HepG2 (cell line): Measurements from ENCODE around the gene CCDC170. TPM values are rescaled to one million over a fixed set of nuclear protein-coding genes. Genes with fewer than 3 reads are reported as not detected.

ENCODE experiments used
- ATAC-seq: fragments of 200-7000 bp; cut with Tn5 transposase; 3 replicates; pipeline ENCODE4 v1.9.1; 2020; ENCODE audit warnings: mild to moderate bottlenecking, moderate library complexity
- BruUV-seq: library from RNA; stranded (reverse); fragments of 400-500 nt; replicated peaks from 2 replicates; lab custom pipeline; 2021; lab: Mats Ljungman, UMichigan
- CTCF ChIA-PET: fragments of 300-600 bp; formaldehyde crosslinking; extraction: SDS; loops from one replicate; lab custom pipeline; 2021; ENCODE audit warnings: low total read pairs, inconsistent platforms, low intra/inter-chr PET ratio; lab: Yijun Ruan, JAX
- POLR2A ChIA-PET: fragments of 350-600 bp; sonication (Branson Sonifier 250); formaldehyde crosslinking; loops from one replicate; lab custom pipeline; 2020; ENCODE audit warnings: antibody characterized with exemption, inconsistent platforms; lab: Yijun Ruan, JAX
- DNase-seq: peaks from one replicate; pipeline ENCODE4 v3.0.0-alpha.2; 2015; ENCODE audit warnings: low spot score
- FAIRE-seq: peaks from 3 replicates; lab custom pipeline; 2011; peaks lifted over from hg19 to GRCh38; lab: Jason Lieb, UNC
- H2AFZ ChIP-seq: one replicate; pipeline ENCODE4 v1.6.1; 2011; ENCODE audit warnings: low read length, inconsistent platforms
- H3K27ac ChIP-seq: fragments of 300-600 bp; 3 replicates; pipeline ENCODE4 v1.8.0; 2011; ENCODE audit warnings: mixed run types, mild to moderate bottlenecking, mixed read lengths, low read length, inconsistent platforms; ENCODE audit not compliant: insufficient read depth; ENCODE audit errors: extremely low read length
- H3K27me3 ChIP-seq, 2 experiments: fragments of 200-600 bp in 1 of 2; 2 replicates in 1 of 2; 3 replicates in 1 of 2; pipeline versions ENCODE4 v1.6.0 to v1.8.0; 2011; ENCODE audit warnings: low read length in 2 of 2, mild to moderate bottlenecking in 2 of 2, moderate library complexity in 2 of 2, inconsistent platforms in 1 of 2; ENCODE audit not compliant: insufficient read depth in 2 of 2, control insufficient read depth in 1 of 2
- H3K36me3 ChIP-seq, 2 experiments: fragments of 200-600 bp in 1 of 2; replicated peaks in 1 of 2; 2 replicates in 1 of 2; 3 replicates in 1 of 2; pipeline versions ENCODE4 v1.5.1 to v1.8.0; 2011; ENCODE audit warnings: low read length in 2 of 2, inconsistent platforms in 1 of 2; ENCODE audit not compliant: insufficient read depth in 2 of 2, control insufficient read depth in 1 of 2
- H3K4me1 ChIP-seq: 2 replicates; pipeline ENCODE4 v1.5.1; 2012; ENCODE audit warnings: low read length, inconsistent platforms; ENCODE audit not compliant: insufficient read depth
- H3K4me2 ChIP-seq: 2 replicates; pipeline ENCODE4 v1.6.0; 2011; ENCODE audit warnings: low read depth, low read length, inconsistent platforms
- H3K4me3 ChIP-seq, 3 experiments: fragments of 200-600 bp in 1 of 3; sonication (generic), shearing (Covaris generic) in 1 of 3; replicated peaks in 1 of 3; 2 replicates each; pipeline ENCODE4 v1.5.1; 2011 to 2016; ENCODE audit warnings: low read length in 3 of 3, inconsistent platforms in 2 of 3, low read depth in 2 of 3, mild to moderate bottlenecking in 2 of 3, control low read depth in 1 of 3, mixed read lengths in 1 of 3; ENCODE audit not compliant: insufficient read depth in 1 of 3
- H3K79me2 ChIP-seq: one replicate; pipeline ENCODE4 v1.6.1; 2011; ENCODE audit warnings: low read length, inconsistent platforms; ENCODE audit not compliant: insufficient read depth
- H3K9ac ChIP-seq: 2 replicates; pipeline ENCODE4 v1.6.0; 2011; ENCODE audit warnings: mild to moderate bottlenecking, low read depth, low read length, inconsistent platforms; ENCODE audit not compliant: insufficient read depth
- H3K9me3 ChIP-seq: 2 replicates; pipeline ENCODE4 v1.5.1; 2012; ENCODE audit warnings: mild to moderate bottlenecking, low read length
- H4K20me1 ChIP-seq: 2 replicates; pipeline ENCODE4 v1.6.0; 2011; ENCODE audit warnings: inconsistent platforms, mild to moderate bottlenecking, low read length, moderate library complexity; ENCODE audit not compliant: insufficient read depth
- ATF7 ChIP-seq, 2 experiments: fragments of 450-650 bp in 1 of 2; sonication (generic) in 1 of 2; formaldehyde crosslinking in 1 of 2; IDR thresholded peaks; 2 replicates each; pipeline versions ENCODE4 v1.4.0 to v1.6.1; 2016 to 2020; ENCODE audit warnings: antibody characterized with exemption in 1 of 2, mild to moderate bottlenecking in 1 of 2, missing genetic modification reagents in 1 of 2
- BCL6 ChIP-seq: IDR thresholded peaks from 2 replicates; pipeline ENCODE4 v1.6.1; 2016; ENCODE audit warnings: missing genetic modification reagents, missing compliant biosample characterization
- ETV5 ChIP-seq: IDR thresholded peaks from 2 replicates; pipeline ENCODE4 v1.6.1; 2018; ENCODE audit warnings: missing biosample characterization, missing genetic modification reagents, inconsistent platforms, borderline replicate concordance
- FOSL1 ChIP-seq: sonication (generic); formaldehyde crosslinking; IDR thresholded peaks from 2 replicates; pipeline ENCODE4 v1.9.0; 2021; ENCODE audit warnings: missing genetic modification reagents, borderline replicate concordance
- KAT2B ChIP-seq: fragments of 150-350 bp; IDR thresholded peaks from 2 replicates; pipeline ENCODE4 v1.6.1; 2014; ENCODE audit warnings: low read depth, low read length, borderline replicate concordance
- ZNF484 ChIP-seq: sonication (generic); formaldehyde crosslinking; IDR thresholded peaks from 2 replicates; pipeline ENCODE4 v1.5.1; 2020; ENCODE audit warnings: mild to moderate bottlenecking, low read depth, missing genetic modification reagents, borderline replicate concordance
- ZNF549 ChIP-seq: sonication (generic); formaldehyde crosslinking; IDR thresholded peaks from 2 replicates; pipeline ENCODE4 v1.5.0; 2020; ENCODE audit warnings: missing genetic modification reagents
- ZNF550 ChIP-seq: sonication (generic); formaldehyde crosslinking; IDR thresholded peaks from 2 replicates; pipeline ENCODE4 v1.4.0; 2020; ENCODE audit warnings: mild to moderate bottlenecking, missing genetic modification reagents, borderline replicate concordance
- ZNF557 ChIP-seq: sonication (generic); formaldehyde crosslinking; IDR thresholded peaks from 2 replicates; pipeline ENCODE4 v1.4.0; 2020; ENCODE audit warnings: missing genetic modification reagents
- ZNF577 ChIP-seq: sonication (generic); formaldehyde crosslinking; IDR thresholded peaks from 2 replicates; pipeline ENCODE4 v1.4.0; 2020; ENCODE audit warnings: mild to moderate bottlenecking, low read depth, missing genetic modification reagents, borderline replicate concordance
- WGBS: methylation state at CpG from one replicate; pipeline ENCODE4 v1.1.6; 2017; ENCODE audit warnings: low lambda C conversion rate; 5-methylcytosine and 5-hydroxymethylcytosine counted together
- in situ Hi-C: cut with HindIII; loops from 2 replicates; pipeline ENCODE4 v1.10.0; 2017; ENCODE audit warnings: low pct_unique_long_range_greater_than_20kb; ENCODE audit not compliant: extremely low pct_ligation_motif_present
- intact Hi-C: fragments of 100-400 bp; cut with micrococcal nuclease; formaldehyde crosslinking; loops from one replicate; pipeline ENCODE4 v1.10.0; 2022; ENCODE audit not compliant: unreplicated experiment
- polyA plus RNA-seq, 8 experiments: library from polyadenylated mRNA; depleted of rRNA in 3 of 8; stranded (reverse) in 7 of 8; unstranded in 1 of 8; fragments of >200 nt; fragmentation: Illumina TruSeq in 4 of 8; extraction: Trizol in 4 of 8; gene quantifications; 2 replicates each; pipeline versions ENCODE4 v1.2.1 to v1.2.3, GENCODE V29; 2011 to 2016; ENCODE audit warnings: low read depth in 4 of 8, missing spikeins in 1 of 8, mixed read lengths in 1 of 8; ENCODE audit not compliant: insufficient read depth in 1 of 8
- total RNA-seq, 5 experiments: library from RNA; depleted of rRNA; stranded (reverse); fragments of >200 nt; fragmentation: Illumina TruSeq; extraction: Trizol; gene quantifications; 2 replicates each; pipeline ENCODE4 v1.2.3, GENCODE V29; 2016; ENCODE audit warnings: low read depth in 1 of 5
- TF ChIP-seq, protein P1 (sequence below): sonication (generic); formaldehyde crosslinking; IDR thresholded peaks from 2 replicates; pipeline ENCODE4 v1.5.1; 2020; ENCODE audit warnings: missing genetic modification reagents, mild to moderate bottlenecking, borderline replicate concordance
- TF ChIP-seq, protein P2 (sequence below): sonication (generic); formaldehyde crosslinking; IDR thresholded peaks from 2 replicates; pipeline ENCODE4 v1.4.0; 2020; ENCODE audit warnings: mild to moderate bottlenecking, missing genetic modification reagents
- TF ChIP-seq, protein P3 (sequence below): sonication (generic); formaldehyde crosslinking; IDR thresholded peaks from 2 replicates; pipeline ENCODE4 v1.4.0; 2020; ENCODE audit warnings: missing genetic modification reagents

CCDC170 gene
- total and polyA plus RNA-seq, 2 of the 13 experiments (the other 11 are each of a cell fraction or from before 2014, with no cell fraction given), result 0.90 to 5.1 TPM

DNA sequence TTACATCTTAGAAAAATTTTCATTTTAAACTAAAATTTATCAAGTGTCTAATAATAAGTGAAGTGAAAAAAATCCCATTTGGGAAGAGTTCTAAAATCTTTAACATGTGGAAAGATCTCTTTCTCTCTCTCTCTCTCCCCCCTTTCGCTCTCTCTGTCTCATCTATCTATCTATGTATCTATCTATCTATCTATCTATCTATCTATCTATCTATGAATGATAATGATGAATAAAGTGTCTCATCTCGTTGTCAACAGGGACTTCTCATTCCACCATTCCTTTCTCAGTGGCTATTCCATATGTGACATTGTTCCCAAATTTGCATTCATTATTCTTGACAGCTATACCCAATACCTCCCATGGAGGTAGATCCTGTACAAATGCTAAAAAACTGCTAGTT lies 15.2 kb downstream of the CCDC170 start (continued):
- TF ChIP-seq, protein P1, sequence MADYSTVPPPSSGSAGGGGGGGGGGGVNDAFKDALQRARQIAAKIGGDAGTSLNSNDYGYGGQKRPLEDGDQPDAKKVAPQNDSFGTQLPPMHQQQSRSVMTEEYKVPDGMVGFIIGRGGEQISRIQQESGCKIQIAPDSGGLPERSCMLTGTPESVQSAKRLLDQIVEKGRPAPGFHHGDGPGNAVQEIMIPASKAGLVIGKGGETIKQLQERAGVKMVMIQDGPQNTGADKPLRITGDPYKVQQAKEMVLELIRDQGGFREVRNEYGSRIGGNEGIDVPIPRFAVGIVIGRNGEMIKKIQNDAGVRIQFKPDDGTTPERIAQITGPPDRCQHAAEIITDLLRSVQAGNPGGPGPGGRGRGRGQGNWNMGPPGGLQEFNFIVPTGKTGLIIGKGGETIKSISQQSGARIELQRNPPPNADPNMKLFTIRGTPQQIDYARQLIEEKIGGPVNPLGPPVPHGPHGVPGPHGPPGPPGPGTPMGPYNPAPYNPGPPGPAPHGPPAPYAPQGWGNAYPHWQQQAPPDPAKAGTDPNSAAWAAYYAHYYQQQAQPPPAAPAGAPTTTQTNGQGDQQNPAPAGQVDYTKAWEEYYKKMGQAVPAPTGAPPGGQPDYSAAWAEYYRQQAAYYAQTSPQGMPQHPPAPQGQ (CRISPR knock-in tag), result no peak
- TF ChIP-seq KAT2B (no peak), ZNF557 (CRISPR knock-in tag) (no peak), FOSL1 (no peak)
- TF ChIP-seq, protein P2, sequence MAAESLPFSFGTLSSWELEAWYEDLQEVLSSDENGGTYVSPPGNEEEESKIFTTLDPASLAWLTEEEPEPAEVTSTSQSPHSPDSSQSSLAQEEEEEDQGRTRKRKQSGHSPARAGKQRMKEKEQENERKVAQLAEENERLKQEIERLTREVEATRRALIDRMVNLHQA (CRISPR knock-in tag), result no peak
- TF ChIP-seq, protein P3, sequence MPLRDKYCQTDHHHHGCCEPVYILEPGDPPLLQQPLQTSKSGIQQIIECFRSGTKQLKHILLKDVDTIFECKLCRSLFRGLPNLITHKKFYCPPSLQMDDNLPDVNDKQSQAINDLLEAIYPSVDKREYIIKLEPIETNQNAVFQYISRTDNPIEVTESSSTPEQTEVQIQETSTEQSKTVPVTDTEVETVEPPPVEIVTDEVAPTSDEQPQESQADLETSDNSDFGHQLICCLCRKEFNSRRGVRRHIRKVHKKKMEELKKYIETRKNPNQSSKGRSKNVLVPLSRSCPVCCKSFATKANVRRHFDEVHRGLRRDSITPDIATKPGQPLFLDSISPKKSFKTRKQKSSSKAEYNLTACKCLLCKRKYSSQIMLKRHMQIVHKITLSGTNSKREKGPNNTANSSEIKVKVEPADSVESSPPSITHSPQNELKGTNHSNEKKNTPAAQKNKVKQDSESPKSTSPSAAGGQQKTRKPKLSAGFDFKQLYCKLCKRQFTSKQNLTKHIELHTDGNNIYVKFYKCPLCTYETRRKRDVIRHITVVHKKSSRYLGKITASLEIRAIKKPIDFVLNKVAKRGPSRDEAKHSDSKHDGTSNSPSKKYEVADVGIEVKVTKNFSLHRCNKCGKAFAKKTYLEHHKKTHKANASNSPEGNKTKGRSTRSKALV, result no peak

DNA sequence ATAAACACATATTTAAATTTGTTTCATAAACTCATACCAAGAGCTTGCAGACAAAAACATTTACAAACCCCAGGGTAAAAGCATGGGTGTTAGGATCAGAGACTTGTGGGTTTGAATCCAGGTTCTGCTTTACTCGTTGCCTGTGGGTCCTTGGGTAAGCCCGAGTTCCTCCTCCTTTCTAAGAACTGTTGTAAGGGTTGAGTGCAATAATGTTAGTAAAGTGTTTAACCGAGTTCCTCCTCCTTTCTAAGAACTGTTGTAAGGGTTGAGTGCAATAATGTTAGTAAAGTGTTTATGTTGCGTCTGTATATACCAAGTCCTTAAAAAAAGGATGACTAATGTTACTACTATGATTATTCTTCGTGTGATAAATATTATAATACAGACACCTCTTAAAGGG lies 18.7 kb downstream of the CCDC170 start:
- TF ChIP-seq ZNF484 (CRISPR knock-in tag), result no peak
- TF ChIP-seq ETV5, result no peak
- no peak for TF ChIP-seq ZNF550 (CRISPR knock-in tag)
- TF ChIP-seq BCL6 (CRISPR knock-in tag), result no peak
- TF ChIP-seq ZNF577 (CRISPR knock-in tag), result no peak
- no peak for TF ChIP-seq ATF7 (IDR thresholded peaks at IDR 0.05)
- TF ChIP-seq ATF7 (CRISPR knock-in tag; IDR thresholded peaks at IDR 0.05), result no peak
- no peak for TF ChIP-seq ZNF549
- DNase-seq (no peak), ATAC-seq (no peak), FAIRE-seq (no peak)
- H3K27me3 ChIP-seq, result no peaks in the 10 kb centered on the region
- in situ Hi-C loops, result no loop called here
- H4K20me1 ChIP-seq, result no peaks in the 10 kb centered on the region
- BruUV-seq, result no TSS peak
- intact Hi-C loops, result no loop called here
- no peaks in the 10 kb centered on the region for H3K36me3 ChIP-seq
- H3K4me1 ChIP-seq, result no peaks in the 10 kb centered on the region
- no peak overlapping the region for H3K4me3 ChIP-seq
- ChIA-PET CTCF (no interaction called here), POLR2A (no interaction called here)
- no peak overlapping the region for H3K9ac ChIP-seq
- H3K9me3 ChIP-seq, result no peaks in the 10 kb centered on the region
- no peaks in the 10 kb centered on the region for H3K79me2 ChIP-seq
- H3K27ac ChIP-seq, result no peak overlapping the region
- no peak overlapping the region for H3K4me2 ChIP-seq
- H2AFZ ChIP-seq, result no peak overlapping the region
- 86% methylated on average over 5 of the region's 5 CpGs for WGBS
